Activated B cell treated with CpG ODN at 0.5 μM for 24 hours (primary cell): ENCODE results near the gene MAGT1. TPM values are rescaled to one million over a fixed set of nuclear protein-coding genes. Genes with fewer than 3 reads are reported as not detected.
"Not testable (repeated sequence)": the region's sequence is repeated elsewhere in the genome, so short reads cannot be mapped to it uniquely, and the experiment has no call there.

ENCODE experiments used
- ATAC-seq: fragments of 200-7000 bp; cut with Tn5 transposase; one replicate; pipeline ENCODE4 v1.10.0; 2021; ENCODE audit warnings: low read depth, mild to moderate bottlenecking, moderate library complexity
- CTCF ChIA-PET: fragments of 350-600 bp; sonication (Branson Sonifier 250); formaldehyde crosslinking; loops from one replicate; lab custom pipeline; 2021; ENCODE audit warnings: antibody characterized with exemption; lab: Charles Lee
- POLR2A ChIA-PET: fragments of 350-600 bp; sonication (Branson Sonifier 250); formaldehyde crosslinking; loops from one replicate; lab custom pipeline; 2021; ENCODE audit warnings: antibody characterized with exemption; lab: Charles Lee
- DNase-seq: peaks from one replicate; pipeline ENCODE4 v3.0.0; 2022
- H3K27ac Mint-ChIP-seq: one replicate; pipeline ENCODE4 v1.8.0; 2020; ENCODE audit warnings: mixed read lengths
- H3K27me3 Mint-ChIP-seq: one replicate; pipeline ENCODE4 v1.8.0; 2021; ENCODE audit warnings: mixed read lengths
- H3K36me3 Mint-ChIP-seq: one replicate; pipeline ENCODE4 v1.8.0; 2021; ENCODE audit warnings: low read depth, mixed read lengths
- H3K4me1 Mint-ChIP-seq: one replicate; pipeline ENCODE4 v1.8.0; 2021; ENCODE audit warnings: mixed read lengths
- H3K4me3 Mint-ChIP-seq: one replicate; pipeline ENCODE4 v1.8.0; 2020; ENCODE audit warnings: mild to moderate bottlenecking, mixed read lengths
- H3K9me3 Mint-ChIP-seq: one replicate; pipeline ENCODE4 v1.8.0; 2020; ENCODE audit warnings: mixed read lengths
- CTCF ChIP-seq: fragments of 200-600 bp; IDR thresholded peaks from one replicate; pipeline ENCODE4 v1.8.0; 2022; ENCODE audit warnings: antibody characterized with exemption, mild to moderate bottlenecking
- intact Hi-C: fragments of 100-400 bp; cut with micrococcal nuclease; formaldehyde crosslinking; loops from one replicate; pipeline ENCODE4 v1.15.1; 2024
- total RNA-seq: library from RNA; stranded (reverse); gene quantifications from 2 replicates; pipeline ENCODE4 v1.2.3, GENCODE V29; 2022

MAGT1 gene
- 36.5 and 40.2 TPM in 2 replicates for total RNA-seq

GRCh38 chrX:77894921-77895886, at the start of gene MAGT1:
Gene MAGT1, minus strand, starts transcription at chrX:77895435. Its CDS starts 25 bp downstream, at chrX:77895410.
- no peaks in the 10 kb centered on the region for H3K9me3 Mint-ChIP-seq
- intact Hi-C loops, result loop anchor here (1.0 to 10.0 kb wide), 9 partner anchors 15 to 1468 kb away; partner anchors contain the start of genes ATP7A, ATRX, CYSLTR1 and MAGEE1

GRCh38 chrX:77945031-77945430, 49.8 kb upstream of the MAGT1 start:
- not testable (repeated sequence) for H3K4me3 Mint-ChIP-seq, ATAC-seq

More at GRCh38 chrX:77894921-77895886, at the start of gene MAGT1:
- H3K27ac Mint-ChIP-seq, result peak within 1 kb of the TSS; percentile 99
- H3K4me1 Mint-ChIP-seq, result peaks cover 30% of the 10 kb centered on the region
- TF ChIP-seq CTCF, result no peak
- H3K4me3 Mint-ChIP-seq, result peak within 1 kb of the TSS; percentile 96
- H3K36me3 Mint-ChIP-seq, result peaks cover 22% of the 10 kb centered on the region
- POLR2A ChIA-PET, result interaction anchor here (0.5 to 7.7 kb wide), 10 partner anchors 10 to 360 kb away, joined by 3 to 63 read pairs (median 4); partner anchors contain the start of gene ATP7A
- CTCF ChIA-PET, result interaction anchor here (1.0 kb wide), 1 partner anchor 130 kb away, joined by 5 read pairs; no protein-coding TSS in a partner anchor
- DNase-seq, result peak; percentile 61
- no peaks in the 10 kb centered on the region for H3K27me3 Mint-ChIP-seq
- ATAC-seq, result peak; percentile 86

GRCh38 chrX:77938083-77938680, 42.9 kb upstream of the MAGT1 start:
- no peak overlapping the region for H3K4me3 Mint-ChIP-seq
- no peaks in the 10 kb centered on the region for H3K36me3 Mint-ChIP-seq
- H3K4me1 Mint-ChIP-seq, result peaks cover 6% of the 10 kb centered on the region
- intact Hi-C loops, result no loop called here
- ChIA-PET POLR2A (no interaction called here), CTCF (no interaction called here)
- TF ChIP-seq CTCF, result no peak
- DNase-seq, result no peak
- no peak for ATAC-seq
- H3K27ac Mint-ChIP-seq, result no peak overlapping the region
- H3K27me3 Mint-ChIP-seq, result no peaks in the 10 kb centered on the region
- no peaks in the 10 kb centered on the region for H3K9me3 Mint-ChIP-seq

More at GRCh38 chrX:77945031-77945430, 49.8 kb upstream of the MAGT1 start:
- H3K9me3 Mint-ChIP-seq, DNase-seq, H3K27me3 Mint-ChIP-seq, intact Hi-C loops, H3K4me1 Mint-ChIP-seq, CTCF ChIA-PET, H3K36me3 Mint-ChIP-seq, POLR2A ChIA-PET, H3K27ac Mint-ChIP-seq: not testable (repeated sequence)

GRCh38 chrX:77937291-77937690, 42.1 kb upstream of the MAGT1 start:
- ChIA-PET POLR2A (no interaction called here), CTCF (no interaction called here)
- Mint-ChIP-seq H3K9me3 (no peaks in the 10 kb centered on the region), H3K27ac (no peak overlapping the region), H3K36me3 (no peaks in the 10 kb centered on the region), H3K4me1 (peaks cover 3% of the 10 kb centered on the region), H3K27me3 (no peaks in the 10 kb centered on the region), H3K4me3 (no peak overlapping the region)
- DNase-seq (no peak), ATAC-seq (no peak)
- intact Hi-C loops, result no loop called here
- TF ChIP-seq CTCF, result no peak

GRCh38 chrX:77936299-77936698, 41.1 kb upstream of the MAGT1 start:
- ChIA-PET CTCF (no interaction called here), POLR2A (interaction anchor here (0.6 kb wide), 1 partner anchor 29 kb away, joined by 3 read pairs; no protein-coding TSS in a partner anchor)
- H3K4me1 Mint-ChIP-seq, result peaks cover 2% of the 10 kb centered on the region
- DNase-seq (no peak), ATAC-seq (no peak)
- H3K9me3 Mint-ChIP-seq, result no peaks in the 10 kb centered on the region
- H3K4me3 Mint-ChIP-seq, result no peak overlapping the region
- H3K27ac Mint-ChIP-seq, result no peak overlapping the region
- no peaks in the 10 kb centered on the region for H3K36me3 Mint-ChIP-seq
- TF ChIP-seq CTCF, result no peak
- intact Hi-C loops, result no loop called here
- H3K27me3 Mint-ChIP-seq, result no peaks in the 10 kb centered on the region
